Left ventricle myocardium inferior (tissue), 1 donor: Measurements from ENCODE around the gene SDR42E1. TPM values are rescaled to one million over a fixed set of nuclear protein-coding genes. Genes with fewer than 3 reads are reported as not detected.
"Not testable (repeated sequence)": the region's sequence is repeated elsewhere in the genome, so short reads cannot be mapped to it uniquely, and the experiment has no call there.

Experiments used
- DNase-seq: peaks from one replicate; pipeline ENCODE4 v3.0.0-alpha.2; 2020
- H3K27ac ChIP-seq: fragments of 200-600 bp; replicated peaks from 2 replicates; pipeline ENCODE4 v1.8.0; 2021
- H3K27me3 ChIP-seq: fragments of 200-600 bp; 2 replicates; pipeline ENCODE4 v1.8.0; 2021; ENCODE audit warnings: low read depth
- H3K36me3 ChIP-seq: fragments of 200-600 bp; 2 replicates; pipeline ENCODE4 v1.8.0; 2021
- H3K4me1 ChIP-seq: fragments of 200-600 bp; 2 replicates; pipeline ENCODE4 v1.8.0; 2021
- H3K4me3 ChIP-seq: fragments of 200-600 bp; 2 replicates; pipeline ENCODE4 v1.8.0; 2021; ENCODE audit warnings: mild to moderate bottlenecking, moderate library complexity
- H3K9me3 ChIP-seq: fragments of 200-600 bp; replicated peaks from 2 replicates; pipeline ENCODE4 v1.8.0; 2021
- intact Hi-C: fragments of 100-400 bp; cut with micrococcal nuclease; formaldehyde crosslinking; loops from one replicate; pipeline ENCODE4 v1.11.0; 2022
- total RNA-seq: library from RNA; stranded (reverse); fragmentation: NEBNext Ultra II Directional; extraction: Animal tissue kit (Norgen Biotek cat#: 25700); gene quantifications from one replicate; pipeline ENCODE4 v1.2.1, GENCODE V29; 2021
- TF ChIP-seq, protein P1 (sequence below): fragments of 200-600 bp; IDR thresholded peaks from 2 replicates; pipeline ENCODE4 v1.8.0; 2021; ENCODE audit warnings: antibody characterized with exemption, mild to moderate bottlenecking, borderline replicate concordance
- donor health status: DM: no; HTN: yes; CAD: no; lungs with severe emphysema.

Gene SDR42E1
- total RNA-seq, 1 donor from 2014 or later = 0.52 TPM

DNA sequence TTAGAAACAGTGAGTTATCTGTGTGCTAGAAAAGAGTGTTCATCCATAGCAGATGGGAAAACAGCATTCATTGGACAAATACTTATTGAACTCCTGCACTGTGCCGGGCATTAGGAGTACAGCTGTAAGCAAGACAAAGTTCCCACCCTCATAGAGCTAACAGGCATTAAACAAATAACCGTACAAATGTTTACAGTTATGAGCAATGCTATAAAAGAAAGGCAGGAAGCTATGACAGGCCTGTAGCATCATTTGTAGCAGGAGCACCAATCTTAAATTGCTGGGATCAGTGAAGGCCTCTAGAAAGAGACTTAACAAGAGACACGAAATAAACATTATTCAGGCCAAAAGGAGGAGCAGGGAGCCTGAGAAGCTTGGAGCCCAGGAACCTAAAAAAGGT is 15.6 kb downstream of the SDR42E1 start:
- no peak overlapping the region for H3K4me3 ChIP-seq
- intact Hi-C loops = no loop called here
- TF ChIP-seq, protein P1, sequence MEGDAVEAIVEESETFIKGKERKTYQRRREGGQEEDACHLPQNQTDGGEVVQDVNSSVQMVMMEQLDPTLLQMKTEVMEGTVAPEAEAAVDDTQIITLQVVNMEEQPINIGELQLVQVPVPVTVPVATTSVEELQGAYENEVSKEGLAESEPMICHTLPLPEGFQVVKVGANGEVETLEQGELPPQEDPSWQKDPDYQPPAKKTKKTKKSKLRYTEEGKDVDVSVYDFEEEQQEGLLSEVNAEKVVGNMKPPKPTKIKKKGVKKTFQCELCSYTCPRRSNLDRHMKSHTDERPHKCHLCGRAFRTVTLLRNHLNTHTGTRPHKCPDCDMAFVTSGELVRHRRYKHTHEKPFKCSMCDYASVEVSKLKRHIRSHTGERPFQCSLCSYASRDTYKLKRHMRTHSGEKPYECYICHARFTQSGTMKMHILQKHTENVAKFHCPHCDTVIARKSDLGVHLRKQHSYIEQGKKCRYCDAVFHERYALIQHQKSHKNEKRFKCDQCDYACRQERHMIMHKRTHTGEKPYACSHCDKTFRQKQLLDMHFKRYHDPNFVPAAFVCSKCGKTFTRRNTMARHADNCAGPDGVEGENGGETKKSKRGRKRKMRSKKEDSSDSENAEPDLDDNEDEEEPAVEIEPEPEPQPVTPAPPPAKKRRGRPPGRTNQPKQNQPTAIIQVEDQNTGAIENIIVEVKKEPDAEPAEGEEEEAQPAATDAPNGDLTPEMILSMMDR = no peak
- peaks cover 15% of the 10 kb centered on the region for H3K4me1 ChIP-seq
- H3K27me3 ChIP-seq = no peaks in the 10 kb centered on the region
- H3K36me3 ChIP-seq = no peaks in the 10 kb centered on the region
- H3K9me3 ChIP-seq = no peaks in the 10 kb centered on the region
- H3K27ac ChIP-seq = no peak overlapping the region
- no peak for DNase-seq

DNA sequence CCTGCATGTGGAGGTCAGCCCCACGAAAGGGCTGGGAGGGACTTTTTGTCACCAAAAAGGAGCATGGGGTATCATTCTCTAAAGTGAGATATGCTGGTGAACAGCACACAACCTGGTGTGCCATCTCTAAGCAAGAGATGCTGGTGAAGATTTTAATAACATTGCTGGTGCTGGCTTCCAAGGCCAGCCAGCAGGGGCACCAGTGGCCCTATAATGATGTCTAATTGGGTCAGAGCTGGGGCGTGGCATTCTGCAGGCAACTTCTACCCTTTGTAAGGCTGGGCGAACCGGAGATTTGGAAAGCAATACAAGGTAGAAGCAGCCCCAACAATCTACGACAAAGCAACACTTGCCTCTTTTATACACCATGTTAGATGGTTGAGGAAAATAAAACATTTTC is 16.8 kb downstream of the SDR42E1 start:
- Histone ChIP-seq H3K9me3 (no peaks in the 10 kb centered on the region), H3K27me3 (peaks cover 6% of the 10 kb centered on the region), H3K36me3 (no peaks in the 10 kb centered on the region), H3K4me1 (peaks cover 15% of the 10 kb centered on the region), H3K4me3 (no peak overlapping the region), H3K27ac (no peak overlapping the region)
- TF ChIP-seq, protein P1 = no peak
- intact Hi-C loops = no loop called here
- no peak for DNase-seq

DNA sequence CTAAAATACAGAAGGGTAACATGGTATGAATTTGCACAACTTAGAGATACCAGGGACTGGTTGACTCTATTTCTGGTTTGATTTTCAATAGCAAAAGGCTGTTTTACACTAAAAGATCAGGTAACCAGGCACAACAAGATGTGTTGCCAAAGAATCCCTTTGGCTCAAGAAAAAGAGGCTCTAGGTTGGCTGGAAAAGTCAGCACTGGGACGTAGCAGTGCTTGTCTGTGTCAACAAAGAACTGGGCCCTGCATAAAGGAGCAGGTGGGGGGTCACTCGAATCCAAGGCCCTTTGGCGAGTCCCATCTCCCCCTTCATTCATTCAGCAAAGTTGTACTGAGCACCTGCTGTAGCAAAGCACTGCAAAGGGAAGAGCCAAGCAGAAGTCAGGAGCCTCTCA is 18.4 kb downstream of the SDR42E1 start:
- TF ChIP-seq, protein P1 = no peak
- intact Hi-C loops = no loop called here
- H3K9me3 ChIP-seq = no peaks in the 10 kb centered on the region

DNA sequence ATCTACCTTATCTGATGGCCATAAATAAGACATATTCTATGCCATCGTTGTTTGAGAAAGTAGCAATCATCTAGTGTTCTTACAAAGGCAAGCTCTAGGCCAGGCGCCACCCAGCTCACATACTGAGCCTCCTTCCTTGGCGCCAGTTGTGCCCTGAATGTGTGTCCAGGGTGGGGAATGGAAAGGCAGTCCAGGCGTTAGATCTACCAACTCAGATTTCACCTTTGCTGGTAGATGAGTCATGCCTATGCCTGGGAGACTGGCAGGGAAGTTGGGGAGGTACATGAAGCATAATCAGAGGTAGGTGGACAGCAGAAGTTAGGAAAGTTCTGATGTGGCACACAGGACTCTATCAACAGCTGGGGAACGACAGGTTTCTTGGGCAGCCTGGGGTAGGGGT is 23.6 kb downstream of the SDR42E1 start:
- H3K36me3 ChIP-seq = no peaks in the 10 kb centered on the region
- DNase-seq = no peak
- TF ChIP-seq, protein P1 = no peak
- no peaks in the 10 kb centered on the region for H3K9me3 ChIP-seq
- H3K27me3 ChIP-seq = peaks cover 17% of the 10 kb centered on the region
- intact Hi-C loops = no loop called here
- no peak overlapping the region for H3K4me3 ChIP-seq
- no peak overlapping the region for H3K27ac ChIP-seq
- H3K4me1 ChIP-seq = no peaks in the 10 kb centered on the region

More for the DNA sequence above, 18.4 kb downstream of the SDR42E1 start:
- Histone ChIP-seq H3K4me1 (peaks cover 13% of the 10 kb centered on the region), H3K36me3 (no peaks in the 10 kb centered on the region), H3K27me3 (peaks cover 9% of the 10 kb centered on the region), H3K27ac (no peak overlapping the region), H3K4me3 (no peak overlapping the region)
- DNase-seq = no peak

DNA sequence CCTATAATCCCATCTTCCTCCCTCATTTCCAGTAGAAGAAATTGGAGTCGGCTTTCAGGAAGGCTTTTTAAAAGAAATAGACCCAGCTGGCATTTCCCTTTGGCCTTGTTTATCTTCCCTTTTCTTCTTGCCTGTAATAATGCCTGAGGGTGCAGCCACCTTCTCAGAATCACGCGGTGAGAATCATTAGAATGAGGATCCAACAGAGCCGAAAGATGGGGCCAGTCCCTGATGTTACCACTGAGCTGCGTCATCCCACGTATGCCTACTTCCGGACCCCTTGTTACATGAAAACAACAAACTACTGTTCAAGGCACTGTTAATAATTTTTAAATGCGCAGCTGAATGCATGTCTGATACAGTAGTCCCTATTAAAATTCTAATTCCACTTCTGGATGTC is 24.1 kb downstream of the SDR42E1 start:
- no peak for DNase-seq
- Histone ChIP-seq H3K9me3 (no peaks in the 10 kb centered on the region), H3K4me1 (no peaks in the 10 kb centered on the region), H3K4me3 (no peak overlapping the region), H3K27me3 (peaks cover 17% of the 10 kb centered on the region), H3K36me3 (no peaks in the 10 kb centered on the region), H3K27ac (no peak overlapping the region)
- TF ChIP-seq, protein P1 = no peak
- intact Hi-C loops = no loop called here

DNA sequence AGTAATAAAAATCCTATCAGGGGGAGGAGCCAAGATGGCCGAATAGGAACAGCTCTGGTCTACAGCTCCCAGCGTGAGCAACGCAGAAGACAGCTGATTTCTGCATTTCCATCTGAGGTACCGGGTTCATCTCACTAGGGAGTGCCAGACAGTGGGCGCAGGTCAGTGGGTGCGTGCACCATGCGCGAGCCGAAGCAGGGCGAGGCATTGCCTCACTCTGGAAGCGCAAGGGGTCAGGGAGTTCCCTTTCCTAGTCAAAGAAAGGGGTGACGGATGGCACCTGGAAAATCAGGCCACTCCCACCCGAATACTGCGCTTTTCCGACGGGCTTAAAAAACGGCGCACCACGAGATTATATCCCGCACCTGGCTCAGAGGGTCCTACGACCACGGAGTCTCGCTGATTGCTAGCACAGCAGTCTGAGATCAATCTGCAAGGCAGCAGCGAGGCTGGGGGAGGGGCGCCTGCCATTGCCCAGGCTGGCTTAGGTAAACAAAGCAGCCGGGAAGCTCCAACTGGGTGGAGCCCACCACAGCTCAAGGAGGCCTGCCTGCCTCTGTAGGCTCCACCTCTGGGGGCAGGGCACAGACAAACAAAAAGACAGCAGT is 33.8 kb downstream of the SDR42E1 start:
- peaks cover 43% of the 10 kb centered on the region for H3K9me3 ChIP-seq

More for the DNA sequence above, 33.8 kb downstream of the SDR42E1 start:
- H3K27me3 ChIP-seq, DNase-seq, H3K27ac ChIP-seq, H3K36me3 ChIP-seq, intact Hi-C loops, H3K4me1 ChIP-seq, H3K4me3 ChIP-seq: not testable (repeated sequence)
